ENCODE results near the gene CBL. TPM values are rescaled to one million over a fixed set of nuclear protein-coding genes. Genes with fewer than 3 reads are reported as not detected.

CBL gene
- total RNA-seq, 1 donor from 2014 or later = 46.6 TPM

DNA sequence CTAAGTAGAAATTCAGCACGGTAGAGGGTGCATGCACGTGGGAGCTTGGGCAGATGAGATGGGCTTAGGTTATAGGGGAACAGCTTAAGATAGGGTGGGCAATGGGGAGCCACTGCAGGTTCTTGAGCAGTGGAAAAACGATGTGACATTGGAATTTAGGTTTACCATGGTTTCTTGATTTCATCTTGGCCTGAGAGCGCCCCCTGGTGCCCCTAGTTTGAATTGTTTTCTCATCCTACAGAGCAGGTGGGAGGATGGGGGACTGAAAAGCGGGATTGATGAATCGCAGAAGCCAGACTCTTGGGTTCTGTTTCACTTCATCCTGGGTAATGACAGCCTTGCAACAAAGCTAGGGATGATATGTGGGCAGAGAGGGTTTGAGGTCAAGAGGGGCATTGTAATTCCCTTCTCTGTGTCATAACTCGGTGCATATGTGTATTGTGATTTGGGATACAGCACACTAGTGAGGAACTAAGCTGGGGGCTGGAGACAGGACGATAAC lies 117.4 kb downstream of the CBL start:
- Mint-ChIP-seq H3K9me3 (ENCODE audit: unreplicated experiment) (no peaks in the 10 kb centered on the region), H3K4me1 (ENCODE audit: low read depth, unreplicated experiment) (peaks cover 17% of the 10 kb centered on the region), H3K27me3 (ENCODE audit: low read depth, unreplicated experiment) (no peaks in the 10 kb centered on the region), H3K36me3 (ENCODE audit: low read depth, unreplicated experiment) (no peaks in the 10 kb centered on the region), H3K27ac (ENCODE audit: unreplicated experiment) (no peak overlapping the region), H3K4me3 (ENCODE audit: unreplicated experiment) (peak overlapping the region; percentile 29)
- Histone ChIP-seq H3K4me3 (ENCODE audit: insufficient read depth, low read depth, low read length) (no peak overlapping the region), H3K9me3 (ENCODE audit: insufficient read depth, low read depth, low read length) (no peaks in the 10 kb centered on the region), H3K27ac (ENCODE audit: low read depth, low read length) (no peak overlapping the region), H4K20me1 (ENCODE audit: insufficient read depth, low read length) (no peaks in the 10 kb centered on the region), H3K79me2 (ENCODE audit: insufficient read depth, low read length) (no peaks in the 10 kb centered on the region), H3K9ac (ENCODE audit: low read length) (no peak overlapping the region), H3K4me2 (ENCODE audit: low read length) (no peak overlapping the region), H2AFZ (ENCODE audit: low read depth, low read length) (no peak overlapping the region), H3K4me1 (ENCODE audit: insufficient read depth, low read length) (peaks cover 26% of the 10 kb centered on the region), H3K27me3 (ENCODE audit: insufficient read depth, low read length) (no peaks in the 10 kb centered on the region), H3K36me3 (ENCODE audit: insufficient read depth, low read length) (no peaks in the 10 kb centered on the region)
- no peak for FAIRE-seq
- no peak for TF ChIP-seq EZH2 (IDR thresholded peaks at IDR 0.05; ENCODE audit: insufficient read depth, low read length)
- TF ChIP-seq CTCF (IDR thresholded peaks at IDR 0.05; ENCODE audit: insufficient read depth, low read depth, low read length) = peak; percentile 82
- no peak for DNase-seq (ENCODE audit: low read depth)

DNA sequence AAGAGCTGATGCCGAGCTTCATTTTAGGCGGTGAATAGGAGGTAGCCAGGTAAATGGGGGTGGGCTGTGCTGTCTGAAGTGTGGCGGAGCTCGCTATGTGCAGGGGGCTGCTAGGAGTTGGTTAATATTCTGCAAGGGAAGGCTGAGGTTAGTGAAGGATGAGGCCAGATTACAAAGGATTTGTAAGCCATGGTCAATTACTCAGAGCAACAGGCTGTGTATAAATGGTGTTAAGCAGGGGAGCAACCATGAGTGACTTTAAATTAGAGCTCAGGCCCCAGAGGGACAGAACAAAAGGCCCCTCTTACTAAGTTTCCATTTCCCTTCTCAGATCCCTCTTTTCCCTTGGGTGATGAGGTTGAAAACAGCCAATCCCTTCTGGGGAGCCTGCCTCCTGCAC lies 118.0 kb downstream of the CBL start:
- no peak for DNase-seq (ENCODE audit: low read depth)
- Histone ChIP-seq H3K27me3 (ENCODE audit: insufficient read depth, low read length) (no peaks in the 10 kb centered on the region), H3K36me3 (ENCODE audit: insufficient read depth, low read length) (no peaks in the 10 kb centered on the region), H2AFZ (ENCODE audit: low read depth, low read length) (no peak overlapping the region), H3K4me1 (ENCODE audit: insufficient read depth, low read length) (peaks cover 20% of the 10 kb centered on the region), H3K79me2 (ENCODE audit: insufficient read depth, low read length) (no peaks in the 10 kb centered on the region), H3K9me3 (ENCODE audit: insufficient read depth, low read depth, low read length) (no peaks in the 10 kb centered on the region), H3K27ac (ENCODE audit: low read depth, low read length) (no peak overlapping the region), H3K9ac (ENCODE audit: low read length) (no peak overlapping the region), H4K20me1 (ENCODE audit: insufficient read depth, low read length) (no peaks in the 10 kb centered on the region), H3K4me2 (ENCODE audit: low read length) (no peak overlapping the region), H3K4me3 (ENCODE audit: insufficient read depth, low read depth, low read length) (no peak overlapping the region)
- no peak for FAIRE-seq
- Mint-ChIP-seq H3K4me3 (ENCODE audit: unreplicated experiment) (no peak overlapping the region), H3K4me1 (ENCODE audit: low read depth, unreplicated experiment) (peaks cover 12% of the 10 kb centered on the region), H3K36me3 (ENCODE audit: low read depth, unreplicated experiment) (no peaks in the 10 kb centered on the region), H3K27ac (ENCODE audit: unreplicated experiment) (no peak overlapping the region), H3K9me3 (ENCODE audit: unreplicated experiment) (no peaks in the 10 kb centered on the region), H3K27me3 (ENCODE audit: low read depth, unreplicated experiment) (no peaks in the 10 kb centered on the region)
- TF ChIP-seq CTCF (IDR thresholded peaks at IDR 0.05; ENCODE audit: insufficient read depth, low read depth, low read length) (no peak), EZH2 (IDR thresholded peaks at IDR 0.05; ENCODE audit: insufficient read depth, low read length) (no peak)

- H3K9me3 ChIP-seq (ENCODE audit: insufficient read depth, low read depth, low read length) = no peaks in the 10 kb centered on the region
- DNase-seq (ENCODE audit: low read depth) = no peak
- no peak for FAIRE-seq
- H3K4me2 ChIP-seq (ENCODE audit: low read length) = no peak overlapping the region
- no peaks in the 10 kb centered on the region for H3K4me1 Mint-ChIP-seq (ENCODE audit: low read depth, unreplicated experiment)
- no peaks in the 10 kb centered on the region for H4K20me1 ChIP-seq (ENCODE audit: insufficient read depth, low read length)
- H3K27ac ChIP-seq (ENCODE audit: low read depth, low read length) = no peak overlapping the region
- H3K4me3 Mint-ChIP-seq (ENCODE audit: unreplicated experiment) = no peak overlapping the region
- H3K36me3 ChIP-seq (ENCODE audit: insufficient read depth, low read length) = no peaks in the 10 kb centered on the region
- no peak overlapping the region for H3K27ac Mint-ChIP-seq (ENCODE audit: unreplicated experiment)
- no peaks in the 10 kb centered on the region for H3K36me3 Mint-ChIP-seq (ENCODE audit: low read depth, unreplicated experiment)
- peaks cover 2% of the 10 kb centered on the region for H3K27me3 Mint-ChIP-seq (ENCODE audit: low read depth, unreplicated experiment)
- H3K9me3 Mint-ChIP-seq (ENCODE audit: unreplicated experiment) = no peaks in the 10 kb centered on the region
- no peak overlapping the region for H3K4me3 ChIP-seq (ENCODE audit: insufficient read depth, low read depth, low read length)
- H3K27me3 ChIP-seq (ENCODE audit: insufficient read depth, low read length) = no peaks in the 10 kb centered on the region
- no peaks in the 10 kb centered on the region for H3K79me2 ChIP-seq (ENCODE audit: insufficient read depth, low read length)
- H3K4me1 ChIP-seq (ENCODE audit: insufficient read depth, low read length) = no peaks in the 10 kb centered on the region
- no peak overlapping the region for H2AFZ ChIP-seq (ENCODE audit: low read depth, low read length)
- H3K9ac ChIP-seq (ENCODE audit: low read length) = no peak overlapping the region
- TF ChIP-seq EZH2 (IDR thresholded peaks at IDR 0.05; ENCODE audit: insufficient read depth, low read length) (no peak), CTCF (IDR thresholded peaks at IDR 0.05; ENCODE audit: insufficient read depth, low read depth, low read length) (no peak)
Observed at GRCh38 chr11:119329320-119329719, 123.2 kb downstream of the CBL start.

Data from astrocyte (in vitro differentiated cells and primary cell).